ENCODE results near the gene CUX1.

- TF ChIP-seq CTCF (conservative IDR thresholded peaks at IDR 0.05; ENCODE audit: low read depth, low read length), result no peak
- TF ChIP-seq EZH2phosphoT487 (IDR thresholded peaks at IDR 0.05; ENCODE audit: borderline replicate concordance, low read length), result no peak
Observed at GRCh38 chr7:102085218-102085772, 267.9 kb downstream of the CUX1 start.
